ENCODE results near the gene PTPRT.

The PTPRT gene

DNA sequence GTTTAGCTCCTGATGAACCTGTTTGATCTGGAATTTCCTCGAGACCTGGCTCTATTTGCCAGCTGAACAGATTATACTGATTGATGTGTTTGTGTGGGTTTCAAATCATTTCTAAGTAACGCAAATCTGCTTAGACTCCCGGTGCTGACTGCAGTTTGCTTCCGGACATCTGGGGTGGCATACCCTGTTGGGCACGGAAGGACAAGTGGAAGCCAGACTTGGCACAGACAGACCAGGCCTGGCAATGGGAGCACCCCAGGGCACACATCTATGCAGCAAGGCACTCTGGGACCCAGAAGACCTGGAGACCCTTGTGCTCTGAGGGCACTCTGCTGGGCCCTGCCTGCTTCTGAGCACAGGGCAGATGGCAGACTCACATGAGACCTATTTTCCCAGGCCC lies 1137.8 kb downstream of the PTPRT start:
- Histone ChIP-seq H3K4me1 (ENCODE audit: insufficient read depth, low read length) (no peaks in the 10 kb centered on the region), H3K79me2 (ENCODE audit: insufficient read depth, low read length) (no peaks in the 10 kb centered on the region), H3K36me3 (ENCODE audit: insufficient read depth, low read length) (no peaks in the 10 kb centered on the region), H4K20me1 (ENCODE audit: insufficient read depth, low read length) (no peaks in the 10 kb centered on the region), H3K9ac (ENCODE audit: low read depth, low read length) (no peak overlapping the region), H3K4me3 (ENCODE audit: low read depth in 1 of 2, low read length in 2 of 2) (no peak overlapping the region), H2AFZ (ENCODE audit: low read depth, low read length) (no peak overlapping the region), H3K9me3 (ENCODE audit: insufficient read depth, low read length, severe bottlenecking) (no peaks in the 10 kb centered on the region), H3K27ac (ENCODE audit: low read length) (no peak overlapping the region), H3K4me2 (ENCODE audit: insufficient read depth, low read length) (no peak overlapping the region), H3K27me3 (ENCODE audit: insufficient read depth, low read length, poor library complexity) (no peaks in the 10 kb centered on the region)
- TF ChIP-seq EZH2 (IDR thresholded peaks at IDR 0.05; ENCODE audit: borderline replicate concordance, low read depth, low read length, severe bottlenecking) = no peak
- TF ChIP-seq, protein P1, sequence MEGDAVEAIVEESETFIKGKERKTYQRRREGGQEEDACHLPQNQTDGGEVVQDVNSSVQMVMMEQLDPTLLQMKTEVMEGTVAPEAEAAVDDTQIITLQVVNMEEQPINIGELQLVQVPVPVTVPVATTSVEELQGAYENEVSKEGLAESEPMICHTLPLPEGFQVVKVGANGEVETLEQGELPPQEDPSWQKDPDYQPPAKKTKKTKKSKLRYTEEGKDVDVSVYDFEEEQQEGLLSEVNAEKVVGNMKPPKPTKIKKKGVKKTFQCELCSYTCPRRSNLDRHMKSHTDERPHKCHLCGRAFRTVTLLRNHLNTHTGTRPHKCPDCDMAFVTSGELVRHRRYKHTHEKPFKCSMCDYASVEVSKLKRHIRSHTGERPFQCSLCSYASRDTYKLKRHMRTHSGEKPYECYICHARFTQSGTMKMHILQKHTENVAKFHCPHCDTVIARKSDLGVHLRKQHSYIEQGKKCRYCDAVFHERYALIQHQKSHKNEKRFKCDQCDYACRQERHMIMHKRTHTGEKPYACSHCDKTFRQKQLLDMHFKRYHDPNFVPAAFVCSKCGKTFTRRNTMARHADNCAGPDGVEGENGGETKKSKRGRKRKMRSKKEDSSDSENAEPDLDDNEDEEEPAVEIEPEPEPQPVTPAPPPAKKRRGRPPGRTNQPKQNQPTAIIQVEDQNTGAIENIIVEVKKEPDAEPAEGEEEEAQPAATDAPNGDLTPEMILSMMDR (IDR thresholded peaks at IDR 0.05; ENCODE audit: borderline replicate concordance, extremely low read depth, low read length, poor library complexity, severe bottlenecking) = no peak
- DNase-seq (no peak), ATAC-seq (ENCODE audit: insufficient read depth, low read depth) (no peak)

DNA sequence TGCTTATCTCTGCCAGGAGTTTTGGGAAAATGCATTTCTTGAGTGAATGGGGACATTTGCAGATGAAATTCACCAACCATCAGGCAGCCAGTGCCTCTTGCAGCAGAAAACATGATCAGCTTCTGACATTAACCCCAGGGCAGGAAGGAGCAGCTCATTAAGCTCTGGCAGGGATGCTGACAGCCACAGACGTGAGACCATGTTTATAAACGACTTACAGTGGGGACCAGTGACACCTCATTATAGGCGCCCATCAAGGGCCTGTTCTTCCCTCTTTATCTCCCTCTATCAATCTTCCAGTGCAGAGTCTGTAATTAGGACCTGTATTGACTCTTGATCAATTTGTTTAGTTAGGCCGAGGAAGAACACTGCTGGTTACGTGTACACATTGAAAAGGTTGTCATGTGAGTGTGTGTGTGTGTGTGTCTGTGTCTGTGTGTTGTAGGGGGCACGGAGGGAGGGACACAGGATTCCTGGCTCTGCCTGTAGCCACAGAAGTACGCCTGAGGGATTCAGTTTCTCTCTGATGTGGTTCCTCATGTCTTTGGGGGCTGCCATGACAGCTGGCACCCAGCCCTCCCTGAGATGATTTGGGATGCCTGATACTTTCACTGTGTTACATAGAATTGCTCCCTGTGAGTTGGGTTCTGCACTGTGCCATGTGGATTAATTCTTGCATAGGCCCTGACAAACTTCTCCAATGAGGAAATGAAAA lies 1143.2 kb downstream of the PTPRT start:
- no peaks in the 10 kb centered on the region for H3K4me1 ChIP-seq (ENCODE audit: insufficient read depth, low read length)
- no peaks in the 10 kb centered on the region for H3K36me3 ChIP-seq (ENCODE audit: insufficient read depth, low read length)
- no peak overlapping the region for H3K27ac ChIP-seq (ENCODE audit: low read length)
- no peak overlapping the region for H3K4me3 ChIP-seq (ENCODE audit: low read depth in 1 of 2, low read length in 2 of 2)
- no peak overlapping the region for H3K9ac ChIP-seq (ENCODE audit: low read depth, low read length)
- no peak overlapping the region for H3K4me2 ChIP-seq (ENCODE audit: insufficient read depth, low read length)
- no peak overlapping the region for H2AFZ ChIP-seq (ENCODE audit: low read depth, low read length)
- H3K79me2 ChIP-seq (ENCODE audit: insufficient read depth, low read length) = no peaks in the 10 kb centered on the region
- H3K27me3 ChIP-seq (ENCODE audit: insufficient read depth, low read length, poor library complexity) = no peaks in the 10 kb centered on the region
- no peaks in the 10 kb centered on the region for H3K9me3 ChIP-seq (ENCODE audit: insufficient read depth, low read length, severe bottlenecking)
- DNase-seq = peak; percentile 4
- no peak for ATAC-seq (ENCODE audit: insufficient read depth, low read depth)
- TF ChIP-seq EZH2 (IDR thresholded peaks at IDR 0.05; ENCODE audit: borderline replicate concordance, low read depth, low read length, severe bottlenecking) = no peak
- TF ChIP-seq, protein P1 (IDR thresholded peaks at IDR 0.05; ENCODE audit: borderline replicate concordance, extremely low read depth, low read length, poor library complexity, severe bottlenecking) = no peak
- H4K20me1 ChIP-seq (ENCODE audit: insufficient read depth, low read length) = no peaks in the 10 kb centered on the region

DNA sequence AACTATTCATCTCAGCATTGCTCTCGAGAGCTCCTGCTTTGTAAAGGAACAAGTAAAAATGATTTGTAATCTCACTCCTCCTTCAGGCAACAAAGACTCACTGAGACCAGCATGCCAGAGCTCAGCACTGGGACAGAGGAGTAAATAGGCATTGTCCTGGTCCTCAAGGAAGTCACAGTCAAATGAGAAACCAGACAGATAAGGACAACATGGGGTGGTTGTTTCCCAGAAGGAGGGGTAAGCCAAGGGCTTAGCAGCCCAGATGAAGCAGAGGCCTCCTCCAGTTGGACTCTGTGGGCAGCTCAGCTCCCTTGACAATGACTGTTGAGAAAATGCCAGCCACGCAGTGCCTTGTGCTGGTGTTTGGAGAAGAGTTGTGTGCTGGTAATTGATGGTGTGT lies 1145.8 kb downstream of the PTPRT start:
- no peaks in the 10 kb centered on the region for H4K20me1 ChIP-seq (ENCODE audit: insufficient read depth, low read length)
- no peak for DNase-seq
- H3K4me3 ChIP-seq (ENCODE audit: low read depth in 1 of 2, low read length in 2 of 2) = no peak overlapping the region
- H3K9me3 ChIP-seq (ENCODE audit: insufficient read depth, low read length, severe bottlenecking) = no peaks in the 10 kb centered on the region
- no peaks in the 10 kb centered on the region for H3K4me1 ChIP-seq (ENCODE audit: insufficient read depth, low read length)
- H3K9ac ChIP-seq (ENCODE audit: low read depth, low read length) = no peak overlapping the region
- no peaks in the 10 kb centered on the region for H3K79me2 ChIP-seq (ENCODE audit: insufficient read depth, low read length)
- H2AFZ ChIP-seq (ENCODE audit: low read depth, low read length) = no peak overlapping the region
- H3K4me2 ChIP-seq (ENCODE audit: insufficient read depth, low read length) = no peak overlapping the region
- ATAC-seq (ENCODE audit: insufficient read depth, low read depth) = no peak
- H3K27ac ChIP-seq (ENCODE audit: low read length) = no peak overlapping the region
- no peak for TF ChIP-seq EZH2 (IDR thresholded peaks at IDR 0.05; ENCODE audit: borderline replicate concordance, low read depth, low read length, severe bottlenecking)
- TF ChIP-seq, protein P1 (IDR thresholded peaks at IDR 0.05; ENCODE audit: borderline replicate concordance, extremely low read depth, low read length, poor library complexity, severe bottlenecking) = no peak
- H3K36me3 ChIP-seq (ENCODE audit: insufficient read depth, low read length) = no peaks in the 10 kb centered on the region
- H3K27me3 ChIP-seq (ENCODE audit: insufficient read depth, low read length, poor library complexity) = peaks cover 3% of the 10 kb centered on the region
